ENCODE measurements around the gene CDKAL1.

DNA sequence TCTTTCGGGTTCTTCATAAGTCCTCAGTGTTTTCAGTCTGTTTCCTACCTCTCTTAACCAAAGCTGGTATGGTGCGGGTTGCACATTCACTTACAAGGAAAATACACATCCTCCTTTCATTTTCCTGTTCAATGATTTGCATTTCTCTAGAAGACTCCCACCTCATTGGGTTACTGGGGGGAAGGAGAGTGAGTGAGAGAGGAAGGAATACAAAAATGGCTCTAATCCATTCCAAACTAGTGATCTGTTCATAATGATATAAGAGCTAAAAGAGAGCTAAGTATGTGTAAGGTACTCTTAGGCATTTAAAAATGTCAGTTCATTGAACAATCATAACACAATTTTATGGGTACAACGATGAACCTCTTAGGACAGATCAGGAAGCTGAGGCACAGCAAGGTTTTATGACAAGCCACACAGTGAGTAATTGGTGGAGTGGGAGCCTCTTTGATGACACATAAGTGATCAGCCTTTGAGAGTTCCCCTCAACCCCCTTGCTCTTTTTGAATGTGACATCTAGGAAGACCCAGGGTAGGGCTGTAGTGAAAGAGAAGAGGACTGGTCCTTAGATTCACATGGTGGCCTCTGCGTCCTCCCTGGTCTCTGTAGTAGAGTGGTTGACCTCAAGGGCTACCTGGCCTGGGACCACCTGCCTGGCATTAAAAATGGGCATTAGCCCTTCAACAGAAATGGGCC is 730.9 kb downstream of the CDKAL1 start:
- TF ChIP-seq, protein P1, sequence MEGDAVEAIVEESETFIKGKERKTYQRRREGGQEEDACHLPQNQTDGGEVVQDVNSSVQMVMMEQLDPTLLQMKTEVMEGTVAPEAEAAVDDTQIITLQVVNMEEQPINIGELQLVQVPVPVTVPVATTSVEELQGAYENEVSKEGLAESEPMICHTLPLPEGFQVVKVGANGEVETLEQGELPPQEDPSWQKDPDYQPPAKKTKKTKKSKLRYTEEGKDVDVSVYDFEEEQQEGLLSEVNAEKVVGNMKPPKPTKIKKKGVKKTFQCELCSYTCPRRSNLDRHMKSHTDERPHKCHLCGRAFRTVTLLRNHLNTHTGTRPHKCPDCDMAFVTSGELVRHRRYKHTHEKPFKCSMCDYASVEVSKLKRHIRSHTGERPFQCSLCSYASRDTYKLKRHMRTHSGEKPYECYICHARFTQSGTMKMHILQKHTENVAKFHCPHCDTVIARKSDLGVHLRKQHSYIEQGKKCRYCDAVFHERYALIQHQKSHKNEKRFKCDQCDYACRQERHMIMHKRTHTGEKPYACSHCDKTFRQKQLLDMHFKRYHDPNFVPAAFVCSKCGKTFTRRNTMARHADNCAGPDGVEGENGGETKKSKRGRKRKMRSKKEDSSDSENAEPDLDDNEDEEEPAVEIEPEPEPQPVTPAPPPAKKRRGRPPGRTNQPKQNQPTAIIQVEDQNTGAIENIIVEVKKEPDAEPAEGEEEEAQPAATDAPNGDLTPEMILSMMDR (IDR thresholded peaks at IDR 0.05): no peak
- no peak for TF ChIP-seq POLR2A (IDR thresholded peaks at IDR 0.05)
